H1 (cell line): ENCODE measurements around the gene AP2A1. TPM values are rescaled to one million over a fixed set of nuclear protein-coding genes. Genes with fewer than 3 reads are reported as not detected.

Source experiments
- CTCF ChIA-PET: fragments of 300-600 bp; sonication (Branson Sonifier 250); formaldehyde crosslinking; loops from one replicate; lab custom pipeline; 2021; ENCODE audit not compliant: partially characterized antibody; lab: Charles Lee
- POLR2A ChIA-PET: fragments of 300-600 bp; sonication (Branson Sonifier 250); formaldehyde crosslinking; loops from one replicate; lab custom pipeline; 2021; ENCODE audit warnings: inconsistent platforms; ENCODE audit not compliant: partially characterized antibody; lab: Charles Lee
- DNase-seq, 2 experiments: peaks; one replicate each; pipeline versions ENCODE4 v3.0.0 to v3.0.0-alpha.2; 2010 to 2022; ENCODE audit warnings: low spot score in 2 of 2, low read depth in 1 of 2, mixed read lengths in 1 of 2
- FAIRE-seq: peaks from 2 replicates; lab custom pipeline; 2011; peaks lifted over from hg19 to GRCh38; lab: Jason Lieb, UNC
- H2AFZ ChIP-seq: 2 replicates; pipeline ENCODE4 v1.8.1; 2012; ENCODE audit warnings: low read length, inconsistent platforms
- H2AK5ac ChIP-seq: 2 replicates; pipeline ENCODE4 v1.6.1; 2013; ENCODE audit warnings: low read depth, low read length
- H2BK120ac ChIP-seq: replicated peaks from 2 replicates; pipeline ENCODE3; 2013; ENCODE audit warnings: low read depth, low read length, inconsistent platforms
- H2BK12ac ChIP-seq: 2 replicates; pipeline ENCODE4 v1.6.1; 2013; ENCODE audit warnings: low read depth, low read length
- H2BK15ac ChIP-seq: 2 replicates; pipeline ENCODE4 v1.6.1; 2013; ENCODE audit warnings: low read length
- H2BK20ac ChIP-seq: 2 replicates; pipeline ENCODE4 v1.6.1; 2013; ENCODE audit warnings: low read length
- H2BK5ac ChIP-seq: 2 replicates; pipeline ENCODE4 v1.6.1; 2013; ENCODE audit warnings: low read depth, low read length
- H3K14ac ChIP-seq: 2 replicates; pipeline ENCODE4 v1.6.1; 2013; ENCODE audit warnings: inconsistent platforms; ENCODE audit not compliant: insufficient read length
- H3K18ac ChIP-seq: 2 replicates; pipeline ENCODE4 v1.6.1; 2013; ENCODE audit warnings: low read length; ENCODE audit errors: extremely low read depth
- H3K23ac ChIP-seq: 2 replicates; pipeline ENCODE4 v1.6.1; 2013; ENCODE audit warnings: inconsistent platforms; ENCODE audit not compliant: insufficient read length
- H3K23me2 ChIP-seq: 2 replicates; pipeline ENCODE4 v1.6.1; 2013; ENCODE audit warnings: low read depth, low read length
- H3K27ac ChIP-seq: 2 replicates; pipeline ENCODE4 v1.6.1; 2011; ENCODE audit warnings: low read depth, low read length, inconsistent platforms
- H3K27me3 ChIP-seq, 4 experiments: replicated peaks in 1 of 4; 1 replicate in 1 of 4; 2 replicates in 3 of 4; pipeline versions ENCODE4 v1.6.1 to v1.8.1; 2011 to 2013; ENCODE audit warnings: low read length in 3 of 4, mild to moderate bottlenecking in 3 of 4, inconsistent platforms in 2 of 4, mixed read lengths in 2 of 4, moderate library complexity in 1 of 4; ENCODE audit not compliant: control insufficient read depth in 3 of 4, insufficient read depth in 3 of 4; ENCODE audit errors: extremely low read depth in 1 of 4
- H3K36me3 ChIP-seq, 4 experiments: 2 replicates each; pipeline versions ENCODE4 v1.6.1 to v1.8.1; 2011 to 2013; ENCODE audit warnings: mild to moderate bottlenecking in 4 of 4, low read length in 3 of 4, moderate library complexity in 2 of 4, control low read depth in 1 of 4, inconsistent platforms in 1 of 4; ENCODE audit not compliant: insufficient read depth in 4 of 4, control insufficient read depth in 2 of 4
- H3K4ac ChIP-seq: replicated peaks from 2 replicates; pipeline ENCODE3; 2013; ENCODE audit warnings: low read length, low read depth, mixed read lengths, inconsistent platforms; ENCODE audit not compliant: insufficient read length
- H3K4me1 ChIP-seq, 4 experiments: replicated peaks in 1 of 4; 1 replicate in 1 of 4; 2 replicates in 3 of 4; pipeline versions ENCODE4 v1.6.1 to v1.8.1; 2011 to 2013; ENCODE audit warnings: low read length in 3 of 4, inconsistent platforms in 2 of 4, mixed read lengths in 1 of 4; ENCODE audit not compliant: insufficient read depth in 4 of 4, control insufficient read depth in 3 of 4
- H3K4me2 ChIP-seq, 2 experiments: 2 replicates each; pipeline versions ENCODE4 v1.6.1 to v1.8.1; 2011 to 2013; ENCODE audit warnings: low read depth in 2 of 2, low read length in 2 of 2, control low read depth in 1 of 2, inconsistent platforms in 1 of 2, mild to moderate bottlenecking in 1 of 2; ENCODE audit not compliant: insufficient read depth in 1 of 2
- H3K4me3 ChIP-seq, 4 experiments: fragments of 200-600, 300-600 bp in 1 of 4; sonication (generic), shearing (Covaris generic), sonication (Bioruptor Twin) in 1 of 4; 2 replicates each; pipeline versions ENCODE4 v1.5.1 to v1.8.1; 2011 to 2016; ENCODE audit warnings: low read length in 4 of 4, low read depth in 3 of 4, control low read depth in 2 of 4, inconsistent platforms in 2 of 4, mild to moderate bottlenecking in 2 of 4, mixed read lengths in 1 of 4, moderate library complexity in 1 of 4; ENCODE audit not compliant: insufficient read depth in 2 of 4; ENCODE audit errors: extremely low read depth in 1 of 4
- H3K56ac ChIP-seq: replicated peaks from 2 replicates; pipeline ENCODE3; 2013; ENCODE audit warnings: low read depth, mild to moderate bottlenecking, mixed read lengths, low read length, inconsistent platforms; ENCODE audit not compliant: insufficient read length
- H3K79me1 ChIP-seq: 2 replicates; pipeline ENCODE4 v1.6.1; 2013; ENCODE audit warnings: low read depth, low read length, control low read depth
- H3K79me2 ChIP-seq, 2 experiments: 2 replicates each; pipeline versions ENCODE4 v1.6.1 to v1.8.1; 2012 to 2013; ENCODE audit warnings: low read length in 2 of 2, mild to moderate bottlenecking in 2 of 2, inconsistent platforms in 1 of 2; ENCODE audit not compliant: insufficient read depth in 2 of 2, control insufficient read depth in 1 of 2
- H3K9ac ChIP-seq, 4 experiments: replicated peaks in 1 of 4; 1 replicate in 1 of 4; 2 replicates in 3 of 4; pipeline versions ENCODE4 v1.6.1 to v1.8.1; 2011 to 2013; ENCODE audit warnings: low read depth in 3 of 4, low read length in 3 of 4, control low read depth in 2 of 4, mild to moderate bottlenecking in 2 of 4, moderate library complexity in 2 of 4, inconsistent platforms in 1 of 4; ENCODE audit errors: extremely low read depth in 1 of 4
- H3K9me3 ChIP-seq, 2 experiments: 2 replicates each; pipeline versions ENCODE4 v1.6.1 to v1.8.1; 2012 to 2013; ENCODE audit warnings: mild to moderate bottlenecking in 2 of 2, moderate library complexity in 2 of 2, control low read depth in 1 of 2, inconsistent platforms in 1 of 2, low read depth in 1 of 2, low read length in 1 of 2, mixed read lengths in 1 of 2; ENCODE audit not compliant: insufficient read depth in 2 of 2
- H4K20me1 ChIP-seq, 2 experiments: replicated peaks in 1 of 2; 2 replicates each; pipeline versions ENCODE3 to v1.8.1; 2011 to 2013; ENCODE audit warnings: inconsistent platforms in 2 of 2, low read length in 2 of 2, mild to moderate bottlenecking in 1 of 2; ENCODE audit not compliant: insufficient read depth in 2 of 2, control insufficient read depth in 1 of 2
- H4K5ac ChIP-seq: 2 replicates; pipeline ENCODE4 v1.6.1; 2013; ENCODE audit warnings: low read length, low read depth, mixed read lengths, inconsistent platforms; ENCODE audit not compliant: insufficient read length
- H4K8ac ChIP-seq: 2 replicates; pipeline ENCODE4 v1.8.0; 2013; ENCODE audit warnings: mild to moderate bottlenecking, moderate library complexity, low read length, inconsistent platforms; ENCODE audit not compliant: insufficient read depth; ENCODE audit errors: extremely low read depth
- H4K91ac ChIP-seq: replicated peaks from 2 replicates; pipeline ENCODE3; 2013; ENCODE audit warnings: low read length, mixed read lengths, inconsistent platforms; ENCODE audit not compliant: insufficient read length
- CHD1 ChIP-seq: IDR thresholded peaks from 2 replicates; pipeline ENCODE4 v1.6.1; 2012; ENCODE audit warnings: low read depth, low read length, improper control_type of control experiment
- CHD2 ChIP-seq: IDR thresholded peaks from 2 replicates; pipeline ENCODE4 v1.6.1; 2012; ENCODE audit warnings: low read length, improper control_type of control experiment
- CREB1 ChIP-seq: IDR thresholded peaks from 2 replicates; pipeline ENCODE4 v1.6.1; 2012; ENCODE audit warnings: inconsistent platforms
- KDM4A ChIP-seq: IDR thresholded peaks from one replicate; pipeline ENCODE4 v1.7.1; 2012; ENCODE audit warnings: low read depth, mild to moderate bottlenecking, moderate library complexity, low read length, inconsistent platforms; ENCODE audit not compliant: severe bottlenecking
- POLR2A ChIP-seq, 2 experiments: IDR thresholded peaks; 1 replicate in 1 of 2; 2 replicates in 1 of 2; pipeline ENCODE4 v1.6.1; 2011; ENCODE audit warnings: low read depth in 2 of 2, low read length in 2 of 2, mild to moderate bottlenecking in 2 of 2; ENCODE audit errors: control extremely low read depth in 1 of 2
- RFX5 ChIP-seq: IDR thresholded peaks from 2 replicates; pipeline ENCODE4 v1.6.1; 2011; ENCODE audit warnings: low read depth, low read length, improper control_type of control experiment, borderline replicate concordance
- SIN3A ChIP-seq, 2 experiments: IDR thresholded peaks in 1 of 2; conservative IDR thresholded peaks in 1 of 2; 2 replicates each; pipeline ENCODE4 v1.6.1; 2011 to 2012; ENCODE audit warnings: low read length in 2 of 2, improper control_type of control experiment in 1 of 2, low read depth in 1 of 2, mild to moderate bottlenecking in 1 of 2
- TCF12 ChIP-seq: IDR thresholded peaks from 2 replicates; pipeline ENCODE4 v1.6.1; 2011; ENCODE audit warnings: low read depth, mild to moderate bottlenecking, low read length
- WGBS, 2 experiments: shearing (Covaris generic) in 1 of 2; methylation state at CpG; one replicate each; pipeline versions ENCODE4 v1.1.6 to v1.1.7; 2013 to 2015; ENCODE audit warnings: low lambda C conversion rate in 2 of 2, mixed read lengths in 2 of 2, inconsistent platforms in 1 of 2, low coverage in 1 of 2, missing lambda C conversion rate in 1 of 2; ENCODE audit not compliant: insufficient replicate concordance in 2 of 2, insufficient coverage in 1 of 2, insufficient read length in 1 of 2; ENCODE audit errors: extremely low coverage in 1 of 2, missing lambda C conversion rate in 1 of 2; 5-methylcytosine and 5-hydroxymethylcytosine counted together
- polyA plus RNA-seq, 7 experiments: library from polyadenylated mRNA; depleted of rRNA in 3 of 7; stranded (reverse) in 5 of 7; unstranded in 2 of 7; fragments of >200 nt in 5 of 7; fragments of 200-250 nt in 2 of 7; gene quantifications; 1 replicate in 5 of 7; 2 replicates in 1 of 7; 4 replicates in 1 of 7; pipeline versions ENCODE4 v1.2.1 to v1.2.3, GENCODE V29; 2011 to 2013; ENCODE audit warnings: missing spikeins in 2 of 7, mixed read lengths in 2 of 7
- total RNA-seq: library from RNA; stranded (reverse); fragmentation: NEBNext Ultra II Directional; extraction: Animal tissue kit (Norgen Biotek cat#: 25700); gene quantifications from 2 replicates; pipeline ENCODE4 v1.2.1, GENCODE V29; 2021
- TF ChIP-seq, protein P1 (sequence below): IDR thresholded peaks from 2 replicates; pipeline ENCODE4 v1.6.1; 2012; ENCODE audit warnings: low read length, inconsistent platforms

The AP2A1 gene
- total and polyA plus RNA-seq, 2 of the 8 experiments (the other 6 are each of a cell fraction or from before 2014, with no cell fraction given) = 105 to 106 TPM

DNA sequence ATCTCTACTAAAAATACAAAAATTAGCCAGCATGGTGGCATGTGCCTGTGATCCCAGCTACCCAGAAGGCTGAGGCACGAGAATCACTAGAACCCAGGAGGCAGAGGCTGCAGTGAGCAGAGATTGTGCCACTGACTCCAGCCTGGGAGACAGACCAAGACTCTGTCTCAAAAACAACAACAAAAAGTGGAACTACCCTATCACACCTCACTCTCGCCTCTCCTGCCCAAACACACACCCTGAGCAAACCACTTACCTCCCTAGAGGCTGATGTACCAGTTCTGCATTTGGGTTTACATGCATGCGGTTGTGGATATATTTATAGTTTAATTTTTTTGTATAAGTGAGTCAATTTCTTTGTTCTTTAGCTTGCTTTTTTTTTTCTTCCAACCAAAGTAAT lies 76.5 kb downstream of the AP2A1 start:
- H3K27me3 ChIP-seq = no peaks in the 10 kb centered on the region
- no peaks in the 10 kb centered on the region for H3K4me1 ChIP-seq
- H3K27ac ChIP-seq = no peak overlapping the region
- no peak overlapping the region for H3K4ac ChIP-seq
- no peaks in the 10 kb centered on the region for H3K23me2 ChIP-seq
- no peak overlapping the region for H2AFZ ChIP-seq
- H3K79me1 ChIP-seq = peaks cover 3% of the 10 kb centered on the region; the same call in 1 of the 2 replicates
- no peak overlapping the region for H3K9ac ChIP-seq
- DNase-seq (no peak), FAIRE-seq (no peak)
- H3K4me3 ChIP-seq = no peak overlapping the region
- H3K36me3 ChIP-seq = peaks cover 2 to 9% (median 6%) of the 10 kb centered on the region in 4 experiments; a peak in 5 of 8 replicates
- peaks cover 0 to 2% of the 10 kb centered on the region in 2 experiments for H4K20me1 ChIP-seq
- no peak overlapping the region for H2BK5ac ChIP-seq
- no peak overlapping the region for H3K23ac ChIP-seq
- H3K9me3 ChIP-seq = no peaks in the 10 kb centered on the region
- H2BK12ac ChIP-seq = no peak overlapping the region
- no peak overlapping the region for H3K56ac ChIP-seq
- no peak overlapping the region for H4K5ac ChIP-seq
- ChIA-PET CTCF (interaction anchor here (2.1 kb wide), 1 partner anchor 38 kb away, joined by 4 read pairs; no protein-coding TSS in a partner anchor), POLR2A (interaction anchor here (0.6 to 3.3 kb wide), 4 partner anchors 11 to 65 kb away, joined by 3 to 12 read pairs (median 5); no protein-coding TSS in a partner anchor)
- H3K4me2 ChIP-seq = no peak overlapping the region
- H2AK5ac ChIP-seq = no peak overlapping the region
- no peak overlapping the region for H2BK20ac ChIP-seq
- H3K18ac ChIP-seq = no peak overlapping the region
- H3K14ac ChIP-seq = no peak overlapping the region
- H4K8ac ChIP-seq = no peak overlapping the region
- H2BK120ac ChIP-seq = no peak overlapping the region
- WGBS, 2 experiments = 92% methylated on average over 3 of the region's 3 CpGs; no CpG with 5 or more reads in 1 of the 2 experiments
- H3K79me2 ChIP-seq = no peaks in the 10 kb centered on the region
- no peak overlapping the region for H2BK15ac ChIP-seq
- H4K91ac ChIP-seq = no peak overlapping the region
- no peak for TF ChIP-seq TCF12
- no peak for TF ChIP-seq CHD1
- TF ChIP-seq, protein P1, sequence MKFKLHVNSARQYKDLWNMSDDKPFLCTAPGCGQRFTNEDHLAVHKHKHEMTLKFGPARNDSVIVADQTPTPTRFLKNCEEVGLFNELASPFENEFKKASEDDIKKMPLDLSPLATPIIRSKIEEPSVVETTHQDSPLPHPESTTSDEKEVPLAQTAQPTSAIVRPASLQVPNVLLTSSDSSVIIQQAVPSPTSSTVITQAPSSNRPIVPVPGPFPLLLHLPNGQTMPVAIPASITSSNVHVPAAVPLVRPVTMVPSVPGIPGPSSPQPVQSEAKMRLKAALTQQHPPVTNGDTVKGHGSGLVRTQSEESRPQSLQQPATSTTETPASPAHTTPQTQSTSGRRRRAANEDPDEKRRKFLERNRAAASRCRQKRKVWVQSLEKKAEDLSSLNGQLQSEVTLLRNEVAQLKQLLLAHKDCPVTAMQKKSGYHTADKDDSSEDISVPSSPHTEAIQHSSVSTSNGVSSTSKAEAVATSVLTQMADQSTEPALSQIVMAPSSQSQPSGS = no peak
- no peak for TF ChIP-seq CREB1
- TF ChIP-seq CHD2 = no peak
- no peak for TF ChIP-seq SIN3A (conservative IDR thresholded peaks at IDR 0.05 in 1 of 2, IDR thresholded peaks at IDR 0.05 in 1 of 2; ENCODE audit: low read depth in 1 of 2, low read length in 2 of 2)
- TF ChIP-seq KDM4A = no peak
- TF ChIP-seq POLR2A (IDR thresholded peaks at IDR 0.05; ENCODE audit: control extremely low read depth in 1 of 2, low read depth in 2 of 2, low read length in 2 of 2) = no peak
- no peak for TF ChIP-seq RFX5
